Suprapubic skin (tissue), 4 donors: ENCODE measurements around the gene HMGN5. TPM values are rescaled to one million over a fixed set of nuclear protein-coding genes. Genes with fewer than 3 reads are reported as not detected.

Experiments used
- DNase-seq, 2 donors: peaks; one replicate each; pipeline ENCODE4 v3.0.0-alpha.2; 2019; ENCODE audit warnings: low spot score in 2 of 2
- H3K27ac ChIP-seq: fragments of 200-600 bp; sonication (generic); one replicate; pipeline ENCODE4 v1.5.1; 2019
- H3K27me3 ChIP-seq: fragments of 200-600 bp; sonication (generic); one replicate; pipeline ENCODE4 v1.5.1; 2019
- H3K36me3 ChIP-seq: fragments of 200-600 bp; sonication (generic); one replicate; pipeline ENCODE4 v1.5.1; 2019
- H3K4me1 ChIP-seq: fragments of 200-600 bp; sonication (generic); one replicate; pipeline ENCODE4 v1.5.1; 2019
- H3K4me3 ChIP-seq: fragments of 200-600 bp; sonication (generic); one replicate; pipeline ENCODE4 v1.5.1; 2019; ENCODE audit warnings: mild to moderate bottlenecking
- H3K9me3 ChIP-seq: fragments of 200-600 bp; sonication (generic); one replicate; pipeline ENCODE4 v1.5.1; 2019
- CTCF ChIP-seq, 2 donors: fragments of 200-600 bp in 1 of 2; fragments of 450-650 bp in 1 of 2; sonication (generic) in 1 of 2; IDR thresholded peaks; one replicate each; pipeline ENCODE4 v1.5.1; 2016 to 2019; ENCODE audit warnings: antibody characterized with exemption in 2 of 2, mild to moderate bottlenecking in 1 of 2, moderate library complexity in 1 of 2
- EP300 ChIP-seq: sonication (generic); formaldehyde crosslinking; IDR thresholded peaks from one replicate; pipeline ENCODE4 v1.6.1; 2017; ENCODE audit warnings: antibody characterized with exemption
- POLR2A ChIP-seq, 2 donors: fragments of 450-650 bp; IDR thresholded peaks; one replicate each; pipeline ENCODE4 v1.6.1; 2017; ENCODE audit warnings: antibody characterized with exemption in 2 of 2, mild to moderate bottlenecking in 2 of 2, moderate library complexity in 2 of 2
- POLR2AphosphoS5 ChIP-seq, 3 donors: sonication (generic); formaldehyde crosslinking; IDR thresholded peaks; one replicate each; pipeline ENCODE4 v1.6.1; 2017; ENCODE audit warnings: antibody characterized with exemption in 3 of 3
- WGBS: methylation state at CpG from one replicate; pipeline ENCODE4 v1.1.5; 2018; 5-methylcytosine and 5-hydroxymethylcytosine counted together
- total RNA-seq, 4 donors: library from RNA; depleted of rRNA; stranded (reverse); fragments of >200 nt; gene quantifications; one replicate each; pipeline ENCODE4 v1.1.0, GENCODE V29; 2016

HMGN5 gene
- total RNA-seq, 4 donors from 2014 or later, result 0.72 to 8.0 (median 1.9) TPM

GRCh38 chrX:81201071-81201470, 642 bp downstream of the HMGN5 start:
- TF ChIP-seq EP300, result no peak
- TF ChIP-seq POLR2AphosphoS5 (IDR thresholded peaks at IDR 0.05), result no peak
- no peak for TF ChIP-seq CTCF (IDR thresholded peaks at IDR 0.05)
- TF ChIP-seq POLR2A (IDR thresholded peaks at IDR 0.05), result no peak
- H3K27ac ChIP-seq, result peak overlapping the region; percentile 83
- peaks cover 10% of the 10 kb centered on the region for H3K4me1 ChIP-seq
- H3K36me3 ChIP-seq, result no peaks in the 10 kb centered on the region
- no peaks in the 10 kb centered on the region for H3K27me3 ChIP-seq
- 33% methylated on average over 1 of the region's 1 CpG for WGBS
- no peaks in the 10 kb centered on the region for H3K9me3 ChIP-seq
- H3K4me3 ChIP-seq, result peak overlapping the region; percentile 58
- DNase-seq, result no peak

- H3K36me3 ChIP-seq, result no peaks in the 10 kb centered on the region
- no peak for TF ChIP-seq EP300
- TF ChIP-seq POLR2A (IDR thresholded peaks at IDR 0.05), result no peak
- TF ChIP-seq POLR2AphosphoS5 (IDR thresholded peaks at IDR 0.05), result no peak
- peak in 1 of 2 donors; percentile 41 for TF ChIP-seq CTCF (IDR thresholded peaks at IDR 0.05)
- WGBS, result 10% methylated on average over 5 of the region's 5 CpGs
- no peaks in the 10 kb centered on the region for H3K27me3 ChIP-seq
- H3K9me3 ChIP-seq, result no peaks in the 10 kb centered on the region
- H3K27ac ChIP-seq, result no peak overlapping the region
- no peak for DNase-seq
- no peaks in the 10 kb centered on the region for H3K4me1 ChIP-seq
- H3K4me3 ChIP-seq, result no peak overlapping the region
Observed at GRCh38 chrX:81195712-81196111, 6.0 kb downstream of the HMGN5 start.

- 79% methylated on average over 2 of the region's 2 CpGs for WGBS
- Histone ChIP-seq H3K9me3 (no peaks in the 10 kb centered on the region), H3K27me3 (no peaks in the 10 kb centered on the region), H3K4me3 (no peak overlapping the region), H3K4me1 (no peaks in the 10 kb centered on the region), H3K36me3 (no peaks in the 10 kb centered on the region), H3K27ac (no peak overlapping the region)
- no peak for DNase-seq
- TF ChIP-seq POLR2AphosphoS5 (IDR thresholded peaks at IDR 0.05), result no peak
- no peak for TF ChIP-seq POLR2A (IDR thresholded peaks at IDR 0.05)
- TF ChIP-seq CTCF (IDR thresholded peaks at IDR 0.05), result no peak
- no peak for TF ChIP-seq EP300
Observed at GRCh38 chrX:81195259-81195658, 6.5 kb downstream of the HMGN5 start.

- no peaks in the 10 kb centered on the region for H3K9me3 ChIP-seq
- no peaks in the 10 kb centered on the region for H3K36me3 ChIP-seq
- DNase-seq, result no peak
- no peaks in the 10 kb centered on the region for H3K4me1 ChIP-seq
- TF ChIP-seq CTCF (IDR thresholded peaks at IDR 0.05), result no peak
- no peak for TF ChIP-seq POLR2A (IDR thresholded peaks at IDR 0.05)
- TF ChIP-seq POLR2AphosphoS5 (IDR thresholded peaks at IDR 0.05), result no peak
- no peak for TF ChIP-seq EP300
- no peak overlapping the region for H3K27ac ChIP-seq
- H3K4me3 ChIP-seq, result no peak overlapping the region
- WGBS, result 39% methylated on average over 1 of the region's 1 CpG
- H3K27me3 ChIP-seq, result no peaks in the 10 kb centered on the region
Observed at GRCh38 chrX:81174286-81174685, 27.4 kb downstream of the HMGN5 start.

- H3K27me3 ChIP-seq, result no peaks in the 10 kb centered on the region
- H3K36me3 ChIP-seq, result no peaks in the 10 kb centered on the region
- no peak for TF ChIP-seq POLR2A (IDR thresholded peaks at IDR 0.05)
- TF ChIP-seq EP300, result no peak
- no peak for TF ChIP-seq POLR2AphosphoS5 (IDR thresholded peaks at IDR 0.05)
- TF ChIP-seq CTCF (IDR thresholded peaks at IDR 0.05), result no peak
- H3K27ac ChIP-seq, result no peak overlapping the region
- DNase-seq, result no peak
- no peaks in the 10 kb centered on the region for H3K4me1 ChIP-seq
- 85% methylated on average over 3 of the region's 3 CpGs for WGBS
- H3K4me3 ChIP-seq, result no peak overlapping the region
- H3K9me3 ChIP-seq, result no peaks in the 10 kb centered on the region
Observed at GRCh38 chrX:81168391-81168790, 33.3 kb downstream of the HMGN5 start.
